Neuronal stem cell (in vitro differentiated cells): ENCODE results near the gene MTUS2.

Experiments used
- DNase-seq: peaks from one replicate; pipeline ENCODE4 v3.0.0-alpha.2; 2013; ENCODE audit warnings: low spot score
- H2AFZ ChIP-seq: one replicate; pipeline ENCODE4 v1.6.1; 2013; ENCODE audit warnings: mild to moderate bottlenecking, low read length, inconsistent platforms
- H2AK5ac ChIP-seq: 2 replicates; pipeline ENCODE4 v1.6.1; 2013; ENCODE audit warnings: low read depth, mild to moderate bottlenecking, inconsistent platforms, low read length, moderate library complexity, mixed read lengths
- H2BK120ac ChIP-seq: 2 replicates; pipeline ENCODE4 v1.6.1; 2013; ENCODE audit warnings: low read depth, mild to moderate bottlenecking, inconsistent platforms, low read length, moderate library complexity, mixed read lengths
- H2BK12ac ChIP-seq: one replicate; pipeline ENCODE4 v1.6.1; 2013; ENCODE audit warnings: low read length, inconsistent platforms
- H2BK15ac ChIP-seq: 2 replicates; pipeline ENCODE4 v1.6.1; 2013; ENCODE audit warnings: mild to moderate bottlenecking, low read length, inconsistent platforms, mixed read lengths
- H2BK5ac ChIP-seq: one replicate; pipeline ENCODE4 v1.6.1; 2013; ENCODE audit warnings: inconsistent platforms, mild to moderate bottlenecking, low read length, moderate library complexity
- H3K14ac ChIP-seq: one replicate; pipeline ENCODE4 v1.6.1; 2013; ENCODE audit warnings: low read length, inconsistent platforms
- H3K18ac ChIP-seq: 2 replicates; pipeline ENCODE4 v1.6.1; 2013; ENCODE audit warnings: low read length, inconsistent platforms
- H3K23ac ChIP-seq: 2 replicates; pipeline ENCODE4 v1.6.1; 2013; ENCODE audit warnings: low read depth, mild to moderate bottlenecking, mixed read lengths, low read length, inconsistent platforms; ENCODE audit not compliant: poor library complexity
- H3K27ac ChIP-seq: replicated peaks from 3 replicates; pipeline ENCODE4 v1.5.1; 2013; ENCODE audit warnings: low read length, inconsistent platforms
- H3K27me3 ChIP-seq, 3 experiments: 2 replicates each; pipeline ENCODE4 v1.6.1; 2013; ENCODE audit warnings: low read length in 3 of 3, mild to moderate bottlenecking in 2 of 3, inconsistent platforms in 1 of 3, low read depth in 1 of 3, mixed read lengths in 1 of 3, moderate library complexity in 1 of 3; ENCODE audit not compliant: control insufficient read depth in 3 of 3, insufficient read depth in 3 of 3
- H3K36me3 ChIP-seq, 2 donors: replicated peaks in 1 of 2; 2 replicates each; pipeline ENCODE4 v1.6.1; 2013; ENCODE audit warnings: low read length in 2 of 2; ENCODE audit not compliant: control insufficient read depth in 2 of 2, insufficient read depth in 2 of 2
- H3K4ac ChIP-seq: 2 replicates; pipeline ENCODE4 v1.6.1; 2013; ENCODE audit warnings: inconsistent platforms, mild to moderate bottlenecking, low read length, moderate library complexity
- H3K4me1 ChIP-seq, 2 donors: 1 replicate in 1 of 2; 2 replicates in 1 of 2; pipeline ENCODE4 v1.6.1; 2013; ENCODE audit warnings: low read length in 2 of 2, low read depth in 1 of 2; ENCODE audit not compliant: control insufficient read depth in 2 of 2, insufficient read depth in 1 of 2
- H3K4me2 ChIP-seq: one replicate; pipeline ENCODE4 v1.6.1; 2013; ENCODE audit warnings: mild to moderate bottlenecking, low read length, inconsistent platforms; ENCODE audit not compliant: insufficient read depth, poor library complexity, severe bottlenecking
- H3K4me3 ChIP-seq, 2 donors: 2 replicates each; pipeline ENCODE4 v1.5.1; 2013; ENCODE audit warnings: low read length in 2 of 2, mild to moderate bottlenecking in 2 of 2, inconsistent platforms in 1 of 2, moderate library complexity in 1 of 2
- H3K79me1 ChIP-seq: one replicate; pipeline ENCODE4 v1.6.1; 2013; ENCODE audit warnings: low read depth, mild to moderate bottlenecking, inconsistent platforms, low read length, moderate library complexity
- H3K9ac ChIP-seq: one replicate; pipeline ENCODE4 v1.6.1; 2013; ENCODE audit warnings: mild to moderate bottlenecking, low read depth, low read length, inconsistent platforms; ENCODE audit not compliant: poor library complexity
- H3K9me3 ChIP-seq, 2 donors: replicated peaks in 1 of 2; 2 replicates each; pipeline versions ENCODE3 to v1.6.1; 2013; ENCODE audit warnings: low read length in 2 of 2, mild to moderate bottlenecking in 2 of 2, inconsistent platforms in 1 of 2, low read depth in 1 of 2, mixed read lengths in 1 of 2, moderate library complexity in 1 of 2; ENCODE audit not compliant: control insufficient read depth in 2 of 2, insufficient read depth in 1 of 2
- H4K8ac ChIP-seq: one replicate; pipeline ENCODE4 v1.6.1; 2013; ENCODE audit warnings: low read depth, mild to moderate bottlenecking, inconsistent platforms, low read length, moderate library complexity
- H4K91ac ChIP-seq: one replicate; pipeline ENCODE4 v1.6.1; 2013; ENCODE audit warnings: low read length, low read depth, mild to moderate bottlenecking, inconsistent platforms; ENCODE audit not compliant: poor library complexity
- WGBS, 2 donors: extraction: QIAGEN DNeasy Blood & Tissue Kit; methylation state at CpG; one replicate each; pipeline ENCODE4 v1.1.7; 2013; ENCODE audit warnings: missing lambda C conversion rate in 2 of 2, mixed read lengths in 1 of 2; ENCODE audit not compliant: insufficient read length in 2 of 2, insufficient replicate concordance in 1 of 2; ENCODE audit errors: extremely low coverage in 2 of 2; 5-methylcytosine and 5-hydroxymethylcytosine counted together

The MTUS2 gene

GRCh38 chr13:29434217-29434945 lies 614.2 kb downstream of the MTUS2 start:
- Histone ChIP-seq H2BK120ac (no peak overlapping the region), H2BK12ac (no peak overlapping the region), H3K4me3 (no peak overlapping the region), H3K4me2 (no peak overlapping the region), H3K23ac (no peak overlapping the region), H3K27me3 (peaks cover 0 to 24% (median 0%) of the 10 kb centered on the region in 3 experiments), H3K18ac (no peak overlapping the region), H3K9me3 (no peaks in the 10 kb centered on the region), H2BK5ac (no peak overlapping the region), H3K36me3 (no peaks in the 10 kb centered on the region), H4K8ac (no peak overlapping the region), H3K27ac (no peak overlapping the region), H3K4me1 (no peaks in the 10 kb centered on the region), H3K79me1 (no peaks in the 10 kb centered on the region), H3K9ac (no peak overlapping the region), H2AK5ac (no peak overlapping the region), H4K91ac (no peak overlapping the region), H3K4ac (no peak overlapping the region), H2AFZ (no peak overlapping the region), H2BK15ac (no peak overlapping the region), H3K14ac (no peak overlapping the region)
- no CpG with 5 or more reads among the region's 8 CpGs for WGBS, 2 donors
- DNase-seq: no peak

- no peak overlapping the region for H4K8ac ChIP-seq
- H3K9me3 ChIP-seq: no peaks in the 10 kb centered on the region
- H3K4me1 ChIP-seq: no peaks in the 10 kb centered on the region
- no peak for DNase-seq
- no peak overlapping the region for H3K4me2 ChIP-seq
- no peak overlapping the region for H3K4me3 ChIP-seq
- H3K79me1 ChIP-seq: no peaks in the 10 kb centered on the region
- H3K14ac ChIP-seq: no peak overlapping the region
- no peak overlapping the region for H3K27ac ChIP-seq
- H3K4ac ChIP-seq: no peak overlapping the region
- H2BK15ac ChIP-seq: no peak overlapping the region
- no peak overlapping the region for H3K9ac ChIP-seq
- H3K23ac ChIP-seq: no peak overlapping the region
- whole genome bisulfite sequencing, 2 donors: no CpG with 5 or more reads among the region's 6 CpGs
- H3K18ac ChIP-seq: no peak overlapping the region
- no peak overlapping the region for H2BK120ac ChIP-seq
- H2AK5ac ChIP-seq: no peak overlapping the region
- no peak overlapping the region for H4K91ac ChIP-seq
- no peak overlapping the region for H2AFZ ChIP-seq
- peaks cover 0 to 15% (median 0%) of the 10 kb centered on the region in 3 experiments for H3K27me3 ChIP-seq
- no peak overlapping the region for H2BK12ac ChIP-seq
- H2BK5ac ChIP-seq: no peak overlapping the region
- no peaks in the 10 kb centered on the region for H3K36me3 ChIP-seq
These were observed 615.2 kb downstream of the MTUS2 start for GRCh38 chr13:29435125-29435911.

GRCh38 chr13:29436291-29436690 lies 616.2 kb downstream of the MTUS2 start:
- Histone ChIP-seq H2AFZ (no peak overlapping the region), H2BK5ac (no peak overlapping the region), H3K4ac (no peak overlapping the region), H3K27me3 (peaks cover 0 to 13% (median 0%) of the 10 kb centered on the region in 3 experiments), H3K27ac (no peak overlapping the region), H3K79me1 (no peaks in the 10 kb centered on the region), H2BK12ac (no peak overlapping the region), H2BK120ac (no peak overlapping the region), H3K4me3 (no peak overlapping the region), H3K18ac (no peak overlapping the region), H4K91ac (no peak overlapping the region), H2AK5ac (no peak overlapping the region), H3K9ac (no peak overlapping the region), H2BK15ac (no peak overlapping the region), H3K4me2 (no peak overlapping the region), H3K4me1 (no peaks in the 10 kb centered on the region), H3K23ac (no peak overlapping the region), H3K9me3 (no peaks in the 10 kb centered on the region), H3K36me3 (no peaks in the 10 kb centered on the region), H3K14ac (no peak overlapping the region), H4K8ac (no peak overlapping the region)
- DNase-seq: no peak
- WGBS, 2 donors: no CpG with 5 or more reads among the region's 1 CpG

- H3K9ac ChIP-seq: no peak overlapping the region
- H3K18ac ChIP-seq: no peak overlapping the region
- H4K91ac ChIP-seq: no peak overlapping the region
- H3K79me1 ChIP-seq: no peaks in the 10 kb centered on the region
- H3K27ac ChIP-seq: no peak overlapping the region
- H3K4me3 ChIP-seq: no peak overlapping the region
- H3K4me2 ChIP-seq: no peak overlapping the region
- H3K27me3 ChIP-seq: peaks cover 0 to 9% (median 0%) of the 10 kb centered on the region in 3 experiments
- no peak overlapping the region for H2BK120ac ChIP-seq
- no peaks in the 10 kb centered on the region for H3K4me1 ChIP-seq
- no peaks in the 10 kb centered on the region for H3K36me3 ChIP-seq
- no peaks in the 10 kb centered on the region for H3K9me3 ChIP-seq
- no peak overlapping the region for H4K8ac ChIP-seq
- H3K14ac ChIP-seq: no peak overlapping the region
- WGBS, 2 donors: no CpG with 5 or more reads among the region's 3 CpGs
- H2AFZ ChIP-seq: no peak overlapping the region
- no peak overlapping the region for H2BK15ac ChIP-seq
- no peak overlapping the region for H2BK12ac ChIP-seq
- no peak overlapping the region for H2AK5ac ChIP-seq
- H3K4ac ChIP-seq: no peak overlapping the region
- no peak overlapping the region for H3K23ac ChIP-seq
- no peak overlapping the region for H2BK5ac ChIP-seq
- no peak for DNase-seq
These were observed 616.7 kb downstream of the MTUS2 start for GRCh38 chr13:29436721-29437280.
